GM18519 (cell line): ENCODE measurements around the gene ST13.
"Not testable (repeated sequence)": the region's sequence is repeated elsewhere in the genome, so short reads cannot be mapped to it uniquely, and the experiment has no call there.

Source experiments
- ATAC-seq: cut with Tn5 transposase; IDR thresholded peaks from one replicate; pipeline ENCODE4 v1.9.1; 2021; ENCODE audit warnings: mild to moderate bottlenecking, moderate library complexity; ENCODE audit not compliant: unreplicated experiment, low FRiP score

ST13 gene

GRCh38 chr22:40856513-40857308, at the start of gene ST13, which contains the start of gene XPNPEP3:
TSS of gene ST13 (minus strand) at chr22:40856639. CDS start at chr22:40856540, 99 bp downstream.
TSS of gene XPNPEP3 (plus strand) at chr22:40857148. CDS start at chr22:40857182, 34 bp downstream.
- peak; percentile 64 for ATAC-seq

GRCh38 chr22:40904101-40904500, 47.7 kb upstream of the ST13 start:
- ATAC-seq: no peak

- ATAC-seq: no peak
Observed at GRCh38 chr22:40898850-40899357, 42.5 kb upstream of the ST13 start.

GRCh38 chr22:40894417-40894816, 38.0 kb upstream of the ST13 start:
- ATAC-seq: no peak

GRCh38 chr22:40890881-40891280, 34.4 kb upstream of the ST13 start:
- no peak for ATAC-seq

- no peak for ATAC-seq
Observed at GRCh38 chr22:40889116-40889515, 32.7 kb upstream of the ST13 start.

GRCh38 chr22:40878922-40879321, 22.5 kb upstream of the ST13 start:
- no peak for ATAC-seq

- ATAC-seq: no peak
Observed at GRCh38 chr22:40877488-40877887, 21.0 kb upstream of the ST13 start.

- ATAC-seq: no peak
Observed at GRCh38 chr22:40876907-40877306, 20.5 kb upstream of the ST13 start.

GRCh38 chr22:40875111-40875510, 18.7 kb upstream of the ST13 start:
- no peak for ATAC-seq

GRCh38 chr22:40874016-40874415, 17.6 kb upstream of the ST13 start:
- no peak for ATAC-seq

- ATAC-seq: not testable (repeated sequence)
Observed at GRCh38 chr22:40868379-40868778, 11.9 kb upstream of the ST13 start.

- ATAC-seq: no peak
Observed at GRCh38 chr22:40867109-40867508, 10.7 kb upstream of the ST13 start.

GRCh38 chr22:40862537-40862936, 6.1 kb upstream of the ST13 start:
- no peak for ATAC-seq

GRCh38 chr22:40862013-40862412, 5.6 kb upstream of the ST13 start, which contains the start of gene DNAJB7:
TSS of gene DNAJB7 (minus strand) at chr22:40862113. CDS start at chr22:40861994, 119 bp downstream.
- no peak for ATAC-seq

GRCh38 chr22:40857309-40857855, 943 bp upstream of the ST13 start:
- no peak for ATAC-seq

GRCh38 chr22:40855979-40856512, 393 bp downstream of the ST13 start:
- peak; percentile 15 for ATAC-seq

GRCh38 chr22:40855071-40855978, 1.1 kb downstream of the ST13 start:
- no peak for ATAC-seq

GRCh38 chr22:40853961-40854360, 2.5 kb downstream of the ST13 start:
- no peak for ATAC-seq

- ATAC-seq: no peak
Observed at GRCh38 chr22:40853333-40853732, 3.1 kb downstream of the ST13 start.
